Measurements from ENCODE around the gene NDUFS3. TPM values are rescaled to one million over a fixed set of nuclear protein-coding genes. Genes with fewer than 3 reads are reported as not detected.

Gene NDUFS3
- total and polyA plus RNA-seq, 2 of the 13 experiments (the other 11 are each of a cell fraction or from before 2014, with no cell fraction given) = 151 to 184 TPM

DNA sequence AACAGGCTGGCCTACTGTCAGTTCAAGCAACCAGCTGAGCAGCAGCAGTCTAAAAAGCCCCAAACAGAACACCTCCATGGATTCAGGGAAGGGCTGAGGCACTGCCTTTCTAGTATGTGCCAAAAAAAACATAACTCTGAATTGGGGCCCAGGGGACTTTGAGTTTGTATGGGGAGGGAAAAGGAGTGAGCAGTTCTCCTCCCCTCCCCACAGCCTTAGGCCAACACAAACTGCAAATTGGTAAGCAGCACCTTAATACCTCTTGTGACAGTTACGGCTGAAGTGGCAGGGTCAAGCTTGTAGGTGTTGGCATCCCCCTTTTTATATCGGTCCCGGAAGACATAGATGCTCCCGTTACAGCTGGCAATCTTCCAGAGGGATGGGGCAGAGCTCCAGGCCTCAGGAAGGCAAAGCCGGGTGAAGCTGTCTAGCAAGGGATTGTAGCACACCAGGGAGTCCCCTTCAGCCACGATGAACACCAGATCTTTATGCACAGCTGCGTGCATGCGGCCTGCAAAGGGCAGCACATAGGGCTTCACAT is 6.1 kb upstream of the NDUFS3 start:
- Histone ChIP-seq H2AFZ (ENCODE audit: low read length) (no peak overlapping the region), H3K79me2 (ENCODE audit: insufficient read depth, low read length) (peaks cover 20% of the 10 kb centered on the region), H3K4me1 (ENCODE audit: insufficient read depth, low read length) (peaks cover 7% of the 10 kb centered on the region), H4K20me1 (ENCODE audit: insufficient read depth, low read length) (no peaks in the 10 kb centered on the region), H3K27ac (ENCODE audit: extremely low read length, insufficient read depth, low read length) (no peak overlapping the region), H3K36me3 (replicated peaks in 1 of 2; ENCODE audit: control insufficient read depth in 1 of 2, insufficient read depth in 2 of 2, low read length in 2 of 2) (peaks cover 12 to 47% of the 10 kb centered on the region in 2 experiments), H3K9me3 (ENCODE audit: low read length) (no peaks in the 10 kb centered on the region), H3K27me3 (ENCODE audit: control insufficient read depth in 1 of 2, insufficient read depth in 2 of 2, low read length in 2 of 2) (no peaks in the 10 kb centered on the region), H3K4me3 (replicated peaks in 1 of 3; ENCODE audit: insufficient read depth in 1 of 3, low read depth in 2 of 3, low read length in 3 of 3) (no peak overlapping the region), H3K9ac (ENCODE audit: insufficient read depth, low read depth, low read length) (no peak overlapping the region), H3K4me2 (ENCODE audit: low read depth, low read length) (no peak overlapping the region)
- FAIRE-seq (no peak), DNase-seq (ENCODE audit: low spot score) (no peak), ATAC-seq (no peak)
- ChIA-PET POLR2A (no interaction called here), CTCF (ENCODE audit: low intra/inter-chr PET ratio, low total read pairs) (no interaction called here)
- 100% methylated on average over 2 of the region's 8 CpGs for WGBS (ENCODE audit: low lambda C conversion rate)
- intact Hi-C loops (cut with micrococcal nuclease; ENCODE audit: unreplicated experiment) = no loop called here
- no TSS peak for BruUV-seq (replicated peaks)
- in situ Hi-C loops (cut with HindIII; ENCODE audit: extremely low pct_ligation_motif_present, low pct_unique_long_range_greater_than_20kb) = no loop called here
- TF ChIP-seq, protein P1, sequence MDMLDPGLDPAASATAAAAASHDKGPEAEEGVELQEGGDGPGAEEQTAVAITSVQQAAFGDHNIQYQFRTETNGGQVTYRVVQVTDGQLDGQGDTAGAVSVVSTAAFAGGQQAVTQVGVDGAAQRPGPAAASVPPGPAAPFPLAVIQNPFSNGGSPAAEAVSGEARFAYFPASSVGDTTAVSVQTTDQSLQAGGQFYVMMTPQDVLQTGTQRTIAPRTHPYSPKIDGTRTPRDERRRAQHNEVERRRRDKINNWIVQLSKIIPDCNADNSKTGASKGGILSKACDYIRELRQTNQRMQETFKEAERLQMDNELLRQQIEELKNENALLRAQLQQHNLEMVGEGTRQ (IDR thresholded peaks at IDR 0.05; ENCODE audit: low read depth, low read length) = no peak
- TF ChIP-seq, protein P1 (CRISPR knock-in tag; IDR thresholded peaks at IDR 0.05; ENCODE audit: borderline replicate concordance) = no peak
- TF ChIP-seq FOXP1 (IDR thresholded peaks at IDR 0.05) = no peak
- no peak for TF ChIP-seq FOXP1 (CRISPR knock-in tag; IDR thresholded peaks at IDR 0.05)
- no peak for TF ChIP-seq CENPX (CRISPR knock-in tag; IDR thresholded peaks at IDR 0.05)
- no peak for TF ChIP-seq SP4 (CRISPR knock-in tag; IDR thresholded peaks at IDR 0.05)
- no peak for TF ChIP-seq SNAI1 (CRISPR knock-in tag; IDR thresholded peaks at IDR 0.05; ENCODE audit: borderline replicate concordance)
- TF ChIP-seq TP53 (CRISPR knock-in tag; conservative IDR thresholded peaks at IDR 0.05) = no peak
- 0 out of 2 replicates have a peak, but pooled peaks have one; percentile 34 for TF ChIP-seq RBFOX2 (IDR thresholded peaks at IDR 0.05; ENCODE audit: low read depth, low read length)

All from HepG2 (cell line).